DND-41 (cell line): ENCODE measurements around the gene AGAP1.

Experiments used
- EZH2 ChIP-seq: IDR thresholded peaks from 3 replicates; pipeline ENCODE4 v1.6.1; 2012; ENCODE audit warnings: borderline replicate concordance, low read depth, mild to moderate bottlenecking, moderate library complexity, low read length, inconsistent platforms; ENCODE audit not compliant: severe bottlenecking
- TF ChIP-seq, protein P1 (sequence below): IDR thresholded peaks from 2 replicates; pipeline ENCODE4 v1.5.1; 2012; ENCODE audit warnings: borderline replicate concordance, low read length, moderate library complexity, mild to moderate bottlenecking; ENCODE audit not compliant: poor library complexity, severe bottlenecking; ENCODE audit errors: extremely low read depth

DNA sequence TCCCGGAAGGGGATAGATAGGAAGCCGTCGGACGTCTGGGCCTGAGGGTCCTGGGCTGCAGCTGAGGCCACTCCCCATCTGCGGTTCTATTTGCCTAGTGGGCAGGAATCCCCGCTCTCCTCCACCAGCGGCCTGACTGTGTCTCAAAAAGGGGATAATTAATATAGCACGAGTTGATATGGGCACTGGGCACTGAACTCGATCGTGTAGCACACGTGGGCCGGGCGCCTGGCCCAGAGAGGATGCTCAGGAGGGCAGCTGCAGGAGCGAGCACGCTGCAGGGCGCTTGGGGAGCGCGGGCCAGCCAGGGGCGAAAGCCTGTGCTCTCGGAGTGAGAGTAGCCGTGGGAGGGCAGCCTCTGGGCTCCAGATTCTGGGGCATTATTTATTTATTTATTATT, 683.1 kb downstream of the AGAP1 start:
- TF ChIP-seq, protein P1, sequence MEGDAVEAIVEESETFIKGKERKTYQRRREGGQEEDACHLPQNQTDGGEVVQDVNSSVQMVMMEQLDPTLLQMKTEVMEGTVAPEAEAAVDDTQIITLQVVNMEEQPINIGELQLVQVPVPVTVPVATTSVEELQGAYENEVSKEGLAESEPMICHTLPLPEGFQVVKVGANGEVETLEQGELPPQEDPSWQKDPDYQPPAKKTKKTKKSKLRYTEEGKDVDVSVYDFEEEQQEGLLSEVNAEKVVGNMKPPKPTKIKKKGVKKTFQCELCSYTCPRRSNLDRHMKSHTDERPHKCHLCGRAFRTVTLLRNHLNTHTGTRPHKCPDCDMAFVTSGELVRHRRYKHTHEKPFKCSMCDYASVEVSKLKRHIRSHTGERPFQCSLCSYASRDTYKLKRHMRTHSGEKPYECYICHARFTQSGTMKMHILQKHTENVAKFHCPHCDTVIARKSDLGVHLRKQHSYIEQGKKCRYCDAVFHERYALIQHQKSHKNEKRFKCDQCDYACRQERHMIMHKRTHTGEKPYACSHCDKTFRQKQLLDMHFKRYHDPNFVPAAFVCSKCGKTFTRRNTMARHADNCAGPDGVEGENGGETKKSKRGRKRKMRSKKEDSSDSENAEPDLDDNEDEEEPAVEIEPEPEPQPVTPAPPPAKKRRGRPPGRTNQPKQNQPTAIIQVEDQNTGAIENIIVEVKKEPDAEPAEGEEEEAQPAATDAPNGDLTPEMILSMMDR = no peak
- no peak for TF ChIP-seq EZH2
